Posterior vena cava (tissue), 2 donors: ENCODE results near the gene PPP2R5C. TPM values are rescaled to one million over a fixed set of nuclear protein-coding genes. Genes with fewer than 3 reads are reported as not detected.
"Not testable (repeated sequence)": the region's sequence is repeated elsewhere in the genome, so short reads cannot be mapped to it uniquely, and the experiment has no call there.

ENCODE experiments used
- DNase-seq: peaks from one replicate; pipeline ENCODE4 v3.0.0-alpha.2; 2020; ENCODE audit warnings: low spot score
- intact Hi-C, 2 donors: fragments of 100-400 bp; cut with DNase I; formaldehyde crosslinking; loops; one replicate each; pipeline versions ENCODE4 v1.14.1 to v1.14.2; 2022 to 2023
- total RNA-seq, 2 donors: library from RNA; stranded (reverse); fragmentation: NEBNext Ultra II Directional; extraction: Animal tissue kit (Norgen Biotek cat#: 25700); gene quantifications; one replicate each; pipeline ENCODE4 v1.2.1, GENCODE V29; 2021
- donor health status: DM: yes; HTN: yes; CAD: no.
- donor health status: DM: yes; HTN: yes; CAD: no.

Gene PPP2R5C
- total RNA-seq, 2 donors from 2014 or later = 132 to 135 TPM

DNA sequence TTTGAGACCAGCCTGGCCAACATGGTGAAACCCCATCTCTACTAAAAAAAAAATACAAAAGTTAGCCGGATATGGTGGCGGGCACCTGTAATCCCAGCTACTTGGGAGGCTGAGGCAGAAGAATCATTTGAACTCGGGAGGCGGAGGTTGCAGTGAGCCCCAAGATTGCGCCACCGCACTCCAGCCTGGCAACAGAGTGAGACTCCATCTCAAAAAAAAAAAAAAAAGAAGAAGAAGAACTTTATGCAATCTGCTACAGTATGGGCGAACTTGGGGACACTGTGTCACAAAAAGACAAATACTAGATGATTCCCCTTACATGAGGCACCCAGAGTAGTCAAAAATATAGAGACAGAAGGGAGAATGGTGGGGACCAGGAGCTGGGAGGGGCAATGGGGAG, 35.9 kb upstream of the PPP2R5C start:
- intact Hi-C loops = not testable (repeated sequence)

GRCh38 chr14:101726295-101726953, 35.1 kb upstream of the PPP2R5C start:
- DNase-seq = no peak
- intact Hi-C loops = no loop called here

More for the DNA sequence above, 35.9 kb upstream of the PPP2R5C start:
- DNase-seq = not testable (repeated sequence)

- intact Hi-C loops = no loop called here
- DNase-seq = no peak
These were observed 34.6 kb upstream of the PPP2R5C start for GRCh38 chr14:101726954-101727302.

DNA sequence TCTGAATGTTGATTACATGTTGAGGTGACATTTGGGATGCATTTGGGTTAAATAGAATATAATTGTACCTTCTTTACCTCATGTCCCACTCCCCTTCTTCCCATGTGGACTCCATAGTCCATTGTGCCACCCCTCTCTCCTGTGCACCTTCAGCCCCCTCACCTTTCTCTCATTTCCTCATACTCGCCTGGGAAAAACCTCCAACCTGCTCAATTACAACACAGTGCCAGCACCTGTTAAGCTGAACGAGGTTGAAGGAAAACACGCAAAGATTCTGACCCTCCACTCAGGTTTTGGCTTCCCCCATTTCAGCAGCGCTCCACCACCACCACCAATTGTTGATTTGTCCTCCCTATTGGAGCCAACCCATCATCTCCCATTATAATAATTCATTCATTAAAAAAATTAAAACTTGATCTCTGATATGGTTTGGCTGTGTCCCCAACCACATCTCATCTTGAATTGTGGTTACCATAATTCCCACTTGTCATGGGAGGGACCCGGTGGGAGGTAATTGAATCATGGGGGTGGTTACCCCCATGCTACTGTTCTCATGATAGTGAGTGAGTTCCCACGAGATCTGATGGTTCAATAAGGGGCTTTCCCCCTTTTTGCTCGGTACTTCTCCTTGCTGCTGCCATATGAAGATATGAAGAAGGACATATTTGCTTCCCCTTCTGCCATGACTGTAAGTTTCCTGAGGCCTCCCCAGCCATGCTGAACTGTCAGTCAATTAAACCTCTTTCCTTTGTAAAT, 33.7 kb upstream of the PPP2R5C start:
- intact Hi-C loops = no loop called here
- no peak for DNase-seq

- DNase-seq = no peak
- intact Hi-C loops = no loop called here
These were observed 33.2 kb upstream of the PPP2R5C start for GRCh38 chr14:101728367-101728742.

DNA sequence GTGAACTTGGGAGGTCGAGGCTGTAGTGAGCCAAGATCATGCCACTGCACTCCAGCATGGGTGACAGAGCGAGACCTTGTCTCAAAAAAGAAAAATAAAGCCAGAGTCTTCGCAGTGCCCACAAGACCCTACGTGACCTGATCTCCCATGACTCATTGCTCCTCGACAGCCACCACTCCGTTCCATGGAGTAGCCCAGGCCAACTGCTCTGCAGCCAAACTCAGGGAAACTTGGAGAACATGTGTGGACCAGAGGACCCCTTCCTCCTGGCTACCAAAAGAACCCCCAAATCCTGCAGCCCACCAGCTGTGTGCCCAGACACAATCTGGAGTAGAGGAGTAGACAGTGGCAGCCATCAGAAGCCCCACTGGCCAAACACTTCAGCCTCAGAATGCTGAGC, 32.1 kb upstream of the PPP2R5C start:
- intact Hi-C loops = no loop called here
- DNase-seq = no peak

GRCh38 chr14:101730157-101730556, 31.4 kb upstream of the PPP2R5C start:
- DNase-seq = not testable (repeated sequence)

DNA sequence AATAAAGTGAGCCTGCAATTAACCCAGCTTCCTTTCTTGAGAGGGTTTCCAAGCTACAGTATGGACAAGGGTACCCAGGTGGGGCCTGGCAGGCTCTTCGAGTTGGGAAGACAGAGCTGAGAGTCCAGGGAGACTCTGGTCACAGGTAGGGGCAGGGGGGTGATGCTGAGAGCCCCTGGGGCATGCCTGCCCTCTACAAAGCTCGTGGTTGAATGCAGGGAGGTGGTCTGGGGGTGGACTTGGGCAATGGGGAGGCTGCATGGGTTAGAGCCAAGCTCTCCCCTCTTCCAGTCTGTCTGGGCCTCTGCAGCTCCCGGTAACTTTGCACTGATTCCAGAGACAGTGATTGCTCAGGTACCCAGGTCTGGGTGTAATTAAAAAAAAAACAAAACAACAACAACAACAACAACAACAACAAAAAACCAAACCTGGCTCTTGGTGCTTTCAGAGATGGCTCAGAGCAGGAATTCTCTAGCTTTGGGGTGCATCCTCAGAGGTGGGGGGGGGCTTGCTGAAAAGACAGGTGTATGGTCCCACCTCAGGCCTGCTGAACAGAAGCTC, 30.8 kb upstream of the PPP2R5C start:
- DNase-seq = no peak
- intact Hi-C loops = no loop called here

More at GRCh38 chr14:101730157-101730556, 31.4 kb upstream of the PPP2R5C start:
- intact Hi-C loops = not testable (repeated sequence)

GRCh38 chr14:101731187-101732080, 30.1 kb upstream of the PPP2R5C start:
- intact Hi-C loops = no loop called here
- DNase-seq = no peak

GRCh38 chr14:101732118-101732517, 29.4 kb upstream of the PPP2R5C start:
- intact Hi-C loops = no loop called here
- DNase-seq = no peak

- intact Hi-C loops = no loop called here
- DNase-seq = no peak
These were observed 28.3 kb upstream of the PPP2R5C start for GRCh38 chr14:101733211-101733610.

- intact Hi-C loops = no loop called here
- no peak for DNase-seq
These were observed 27.2 kb upstream of the PPP2R5C start for GRCh38 chr14:101734246-101734847.

DNA sequence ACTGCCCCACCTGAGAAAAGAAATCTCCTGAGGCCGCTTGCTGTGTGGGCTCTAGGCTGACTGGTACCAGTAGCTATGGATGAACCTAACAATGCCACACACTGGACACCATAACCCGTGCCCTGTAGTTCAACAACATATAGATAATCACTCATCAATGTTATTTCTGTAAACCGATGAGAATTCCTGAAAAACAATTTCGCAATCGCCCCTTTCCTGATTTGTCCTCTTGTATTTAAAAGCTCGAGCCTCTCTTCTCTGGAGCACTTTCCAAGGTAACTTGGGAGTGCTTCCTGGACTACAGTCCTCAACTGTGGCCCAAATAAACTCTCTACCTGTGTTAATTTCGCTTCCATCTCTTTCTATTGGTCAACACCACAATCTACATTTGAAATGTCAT, 26.1 kb upstream of the PPP2R5C start:
- intact Hi-C loops = no loop called here
- DNase-seq = no peak

DNA sequence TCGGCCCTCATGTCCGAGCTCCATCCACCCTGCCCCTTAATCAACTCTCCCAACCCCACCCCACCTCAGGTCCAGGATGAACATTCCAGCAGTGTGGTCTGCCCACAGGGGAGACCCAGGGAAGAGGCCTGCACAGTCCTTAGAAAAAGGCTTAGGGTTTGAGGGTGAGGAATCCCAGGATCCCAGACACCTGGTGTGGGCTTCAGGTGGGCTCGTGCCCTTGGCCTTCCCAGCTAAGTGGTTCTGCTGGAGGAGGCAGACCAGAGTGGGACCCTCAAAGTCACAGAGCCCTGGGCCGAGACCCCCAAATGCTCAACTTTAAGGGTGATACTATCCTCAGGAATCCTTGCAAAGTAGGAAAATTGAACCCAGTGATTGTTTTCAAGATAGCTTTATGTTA, 25.4 kb upstream of the PPP2R5C start:
- intact Hi-C loops = no loop called here
- no peak for DNase-seq

DNA sequence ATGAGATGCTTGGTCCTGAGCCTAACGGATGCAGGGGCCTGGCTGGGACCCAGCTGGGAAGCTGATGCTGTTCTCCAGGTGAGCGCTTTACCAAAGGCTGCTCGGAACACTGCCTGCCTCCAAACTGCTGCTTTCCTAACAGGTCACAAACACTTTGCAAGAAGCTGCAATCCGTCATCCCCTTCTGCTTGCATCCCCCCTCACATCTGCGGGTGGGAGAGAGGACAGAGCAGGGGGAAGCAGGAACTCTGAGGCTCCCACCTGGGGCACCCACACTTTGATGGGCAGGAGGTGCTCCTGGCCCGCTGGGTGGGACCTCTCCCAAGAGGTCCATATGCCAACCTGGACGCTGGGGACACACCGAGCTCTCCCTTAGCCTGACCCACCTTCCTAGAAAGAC, 24.9 kb upstream of the PPP2R5C start:
- intact Hi-C loops = no loop called here
- DNase-seq = no peak

DNA sequence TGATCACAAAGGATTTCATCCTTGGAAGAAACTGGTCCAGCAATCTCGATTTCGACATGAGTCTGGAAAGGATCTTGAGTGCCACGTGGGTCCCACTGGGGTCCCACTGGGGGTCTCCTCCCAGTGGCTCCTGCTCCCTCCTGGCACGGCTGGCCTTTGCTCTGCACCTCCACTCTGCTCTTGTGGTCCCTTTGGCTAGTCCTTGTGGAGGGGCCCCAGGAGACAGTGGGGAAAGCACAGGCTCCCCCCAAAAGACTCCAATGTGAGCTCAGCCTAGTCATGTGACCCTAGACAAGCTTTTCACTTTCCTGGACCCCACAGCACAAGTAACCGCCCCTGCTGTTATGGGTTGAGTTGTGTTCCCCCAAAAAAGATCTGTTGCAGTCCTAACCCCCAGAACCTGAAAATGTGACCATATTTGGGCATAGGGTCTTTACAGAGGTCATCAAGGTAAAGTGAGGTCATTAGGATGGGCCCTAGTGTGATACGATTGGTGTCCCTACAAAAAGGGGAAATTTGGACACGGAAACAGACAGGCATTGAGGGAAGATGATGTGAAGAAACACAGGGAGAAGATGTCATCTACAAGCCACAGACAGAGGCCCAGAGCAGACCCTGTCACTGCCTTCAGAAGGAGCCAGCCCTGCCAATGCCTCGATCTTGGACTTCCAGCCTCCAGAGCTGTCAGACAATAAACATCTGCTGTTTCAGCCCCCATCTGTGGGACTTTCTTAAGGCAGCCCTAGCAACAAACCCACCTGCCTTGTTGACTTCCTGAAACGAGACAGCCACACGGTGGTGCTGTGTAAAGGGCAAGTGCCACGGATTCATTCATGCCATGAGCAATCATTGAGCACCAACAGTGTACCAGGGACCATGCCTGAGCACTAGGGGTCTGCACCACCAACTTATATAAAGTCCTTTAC, 23.8 kb upstream of the PPP2R5C start:
- intact Hi-C loops = no loop called here

DNA sequence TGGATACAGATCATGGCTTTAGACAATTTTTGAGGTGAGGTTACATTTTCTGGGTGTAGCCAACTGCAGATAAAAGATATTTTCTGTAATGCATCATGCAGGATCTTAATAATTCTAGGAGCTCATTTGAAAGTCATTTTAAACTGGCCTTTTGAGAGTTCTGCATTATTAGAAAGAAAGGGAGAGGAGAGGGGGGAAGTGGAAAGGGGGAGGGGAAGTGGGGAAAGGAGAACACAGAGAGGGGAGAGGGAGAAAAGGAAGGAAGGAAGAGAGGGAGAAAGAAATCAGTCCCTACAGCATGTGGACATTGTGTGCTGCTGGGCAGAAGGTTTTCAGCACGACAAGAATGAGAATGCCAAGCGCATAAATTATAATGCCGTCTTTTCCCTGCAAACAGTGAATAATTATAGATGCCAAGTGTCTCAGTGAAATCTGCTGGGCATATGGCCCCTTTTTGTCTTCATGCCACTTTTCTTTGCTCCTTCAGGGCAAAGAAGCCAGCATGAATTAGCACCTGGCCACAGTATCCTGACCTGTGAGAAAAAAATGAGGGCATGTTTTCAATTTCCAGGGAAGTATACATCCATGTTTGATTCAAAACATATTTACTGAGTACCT, 22.7 kb upstream of the PPP2R5C start:
- DNase-seq = no peak
- intact Hi-C loops = no loop called here

More for the DNA sequence above, 23.8 kb upstream of the PPP2R5C start:
- DNase-seq = no peak
